GM18502 (cell line): ENCODE measurements around the gene LPIN1.
"Not testable (repeated sequence)": the region's sequence is repeated elsewhere in the genome, so short reads cannot be mapped to it uniquely, and the experiment has no call there.

Source experiments
- ATAC-seq: cut with Tn5 transposase; IDR thresholded peaks from one replicate; pipeline ENCODE4 v1.9.1; 2021; ENCODE audit warnings: mild to moderate bottlenecking; ENCODE audit not compliant: unreplicated experiment, poor library complexity

LPIN1 gene

DNA sequence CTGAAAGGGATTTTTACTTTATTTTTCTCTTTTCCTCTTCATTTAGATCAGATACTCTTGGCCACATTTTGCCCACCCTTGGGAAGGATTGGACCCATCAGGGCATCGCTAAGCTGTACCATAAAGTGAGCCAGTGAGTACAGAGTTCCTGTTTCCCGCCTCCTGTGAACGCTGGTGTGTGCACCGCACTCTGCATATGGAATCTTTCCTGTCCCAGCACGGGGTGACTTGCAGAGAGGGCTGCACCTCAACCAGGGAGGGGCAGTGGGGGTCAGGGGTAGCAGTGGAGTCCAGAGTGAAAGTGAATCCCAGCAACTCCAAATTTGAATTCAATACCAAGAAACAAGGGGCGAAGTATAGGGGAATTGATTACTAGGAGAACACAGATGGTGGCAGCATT, 58.6 kb downstream of the LPIN1 start:
- ATAC-seq, result no peak

DNA sequence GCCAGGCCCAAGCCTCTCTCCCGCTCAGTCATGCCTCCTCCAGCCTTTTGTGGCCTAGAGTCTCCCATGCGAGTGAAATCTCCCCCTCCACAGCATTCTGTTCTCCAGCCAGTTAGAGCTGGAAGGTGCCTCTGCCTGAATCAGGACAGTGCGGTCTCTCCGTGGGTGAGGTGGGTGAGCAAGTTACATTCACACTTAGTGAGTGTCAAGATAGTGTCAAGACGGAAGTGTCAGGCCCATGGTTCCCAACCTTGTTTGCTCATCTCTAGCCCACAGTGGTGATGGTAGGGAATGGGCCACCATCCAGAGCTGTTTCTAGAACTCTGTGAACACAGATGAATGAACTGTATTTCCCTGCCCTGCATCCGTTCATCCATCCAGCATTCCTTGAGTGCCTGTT, 59.5 kb downstream of the LPIN1 start:
- no peak for ATAC-seq

DNA sequence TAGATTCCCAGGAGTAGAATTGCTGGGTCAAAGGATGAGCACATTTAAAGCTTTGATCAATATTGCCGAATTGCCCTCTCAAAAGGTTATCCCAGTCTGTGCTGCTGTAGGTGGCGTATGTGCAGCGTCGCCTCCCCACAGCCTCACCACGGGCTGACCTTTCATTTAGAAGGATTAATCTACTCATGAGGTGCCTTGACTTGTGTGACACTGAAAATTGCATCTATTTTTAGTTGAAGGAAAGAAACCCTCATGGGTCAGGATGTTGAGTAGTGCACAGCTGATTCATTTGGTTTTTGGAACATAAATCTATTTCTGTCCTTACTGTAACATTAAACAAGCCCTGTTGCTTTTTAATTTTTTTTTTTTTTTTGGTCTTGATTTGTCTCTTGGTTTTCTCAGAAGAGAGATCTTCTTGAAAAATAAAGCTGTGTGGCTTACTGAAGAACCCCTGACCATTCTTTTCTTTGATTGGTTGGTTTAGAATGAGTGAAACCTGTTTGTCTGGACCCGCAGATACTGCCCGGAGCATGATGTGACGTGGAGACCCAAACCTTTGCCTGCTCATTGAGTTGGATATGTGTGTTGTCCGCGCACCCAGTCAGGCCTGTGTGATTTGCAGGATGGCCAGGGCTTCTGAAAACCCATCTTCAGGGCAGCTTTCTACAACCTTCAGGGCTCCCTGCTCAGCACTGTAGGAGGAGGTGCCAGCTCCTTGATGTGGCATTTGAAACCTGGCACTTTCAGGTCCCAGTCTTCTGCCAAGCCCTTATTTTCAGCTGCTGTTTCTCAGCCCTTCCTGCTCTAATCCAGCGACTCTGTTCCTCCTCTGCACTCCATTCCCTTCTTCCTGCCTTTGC, 61.0 kb downstream of the LPIN1 start:
- ATAC-seq, result no peak

DNA sequence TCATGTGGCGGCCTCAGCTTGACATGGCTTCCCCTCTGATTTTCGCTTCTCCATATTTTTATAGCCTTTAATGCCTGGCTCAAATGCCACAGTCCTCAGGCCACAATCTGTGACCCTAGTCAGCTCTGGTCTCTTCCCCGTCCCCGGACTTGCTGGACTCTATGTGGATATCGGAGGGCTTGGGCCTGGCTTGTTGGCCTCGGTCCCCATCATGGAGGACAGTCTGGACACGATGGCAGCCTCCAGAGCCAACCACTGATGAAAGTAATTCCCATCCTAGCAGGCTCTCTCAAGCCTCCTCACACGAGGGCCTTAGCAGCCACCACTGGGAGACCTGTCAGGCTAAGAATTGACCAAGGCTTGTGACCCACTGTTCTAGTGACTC, 61.6 kb downstream of the LPIN1 start:
- no peak for ATAC-seq

DNA sequence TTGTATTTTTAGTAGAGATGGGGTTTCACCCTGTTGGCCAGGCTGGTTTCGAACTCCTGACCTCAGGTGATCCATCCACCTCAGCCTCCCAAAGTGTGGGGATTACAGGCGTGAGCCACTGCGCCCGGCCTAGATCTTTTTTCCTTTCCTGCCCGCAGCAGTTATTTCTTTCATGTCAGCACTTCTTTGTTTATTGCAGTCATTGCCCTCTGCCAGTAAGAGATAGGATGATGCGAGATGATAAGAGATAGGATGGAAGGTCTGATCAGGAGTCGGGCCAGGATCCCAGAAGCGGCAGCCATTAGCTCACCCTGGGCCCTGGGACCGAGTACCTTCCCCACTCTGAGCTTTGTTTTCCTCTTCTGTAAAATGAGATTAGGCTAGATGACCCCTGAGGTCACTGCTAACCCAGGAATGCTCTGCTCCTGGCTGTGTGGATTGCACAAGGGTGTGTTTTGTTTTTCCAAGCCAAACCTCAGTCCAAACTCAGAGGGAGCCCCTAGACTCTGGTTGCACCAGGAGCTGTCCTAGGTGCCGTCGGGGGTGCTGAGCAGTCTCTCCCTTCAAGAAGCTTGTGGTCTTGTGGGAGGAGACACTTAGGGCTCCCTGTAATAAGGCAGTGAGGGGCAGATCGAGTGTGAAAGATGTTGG, 63.3 kb downstream of the LPIN1 start:
- ATAC-seq, result no peak

DNA sequence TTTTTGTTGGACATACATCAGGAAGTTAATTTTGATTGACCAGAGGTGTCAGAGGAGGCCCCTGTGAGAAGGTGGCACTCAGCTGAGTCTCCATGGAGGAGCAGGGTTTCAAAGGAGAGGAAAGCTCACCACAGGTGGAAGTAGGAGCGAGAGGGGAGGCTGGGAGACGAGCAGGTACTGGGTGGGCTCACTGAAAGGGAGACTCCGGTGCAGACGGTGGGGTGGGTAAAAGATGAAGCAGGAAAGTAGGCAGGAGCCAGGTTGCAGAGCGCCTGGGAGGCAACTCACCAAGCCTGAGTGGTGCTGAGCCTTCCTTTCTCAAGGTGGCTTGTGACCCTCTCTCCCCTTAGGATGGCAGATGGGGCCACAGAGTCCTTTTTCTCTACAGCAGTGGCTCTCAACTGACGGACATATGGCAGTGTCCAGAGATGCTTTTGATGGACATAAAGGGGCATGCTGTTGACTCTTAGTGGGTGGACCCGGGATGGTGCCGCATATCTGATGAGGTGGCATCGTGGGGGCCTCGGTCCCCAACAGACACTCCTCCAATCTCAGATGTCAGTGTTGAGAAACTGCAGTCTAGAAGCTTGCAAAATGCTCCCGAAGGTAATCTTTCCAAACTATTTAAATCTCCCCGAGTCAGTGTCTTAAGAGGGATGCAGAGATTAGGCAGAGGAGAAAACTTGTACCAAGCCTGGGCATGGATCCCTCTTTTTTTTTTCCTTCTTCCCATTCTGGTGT, 64.0 kb downstream of the LPIN1 start:
- no peak for ATAC-seq

DNA sequence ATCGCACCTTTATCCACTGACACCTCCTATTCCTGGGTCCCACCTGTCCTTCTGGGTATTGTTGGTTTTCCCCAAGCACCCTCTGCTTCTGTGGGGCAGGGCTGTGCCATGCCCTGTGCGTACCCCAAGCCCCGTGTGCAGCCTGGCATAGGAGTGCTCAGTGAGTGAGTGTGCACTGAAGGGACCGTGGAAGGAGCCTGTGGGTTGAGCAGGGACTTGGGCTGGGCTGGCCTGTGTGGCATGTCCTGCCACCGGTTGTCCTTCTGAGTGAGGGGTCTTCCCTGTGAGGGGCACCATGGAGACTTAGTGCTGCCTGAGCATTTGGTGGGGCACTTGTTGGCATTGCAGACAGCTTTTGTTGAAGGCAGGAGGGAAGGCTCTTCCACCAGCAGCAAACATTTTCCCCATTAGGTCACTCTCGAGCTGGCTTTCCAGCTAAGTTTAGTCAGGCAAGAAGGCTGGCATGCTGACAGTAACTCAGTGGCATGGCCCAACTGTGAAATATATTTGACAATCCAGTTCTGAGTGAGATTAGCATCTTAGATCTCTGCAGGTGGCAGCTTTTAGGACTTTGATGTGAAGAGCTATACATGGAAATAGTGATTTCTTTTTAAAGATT, 64.7 kb downstream of the LPIN1 start:
- ATAC-seq, result no peak

DNA sequence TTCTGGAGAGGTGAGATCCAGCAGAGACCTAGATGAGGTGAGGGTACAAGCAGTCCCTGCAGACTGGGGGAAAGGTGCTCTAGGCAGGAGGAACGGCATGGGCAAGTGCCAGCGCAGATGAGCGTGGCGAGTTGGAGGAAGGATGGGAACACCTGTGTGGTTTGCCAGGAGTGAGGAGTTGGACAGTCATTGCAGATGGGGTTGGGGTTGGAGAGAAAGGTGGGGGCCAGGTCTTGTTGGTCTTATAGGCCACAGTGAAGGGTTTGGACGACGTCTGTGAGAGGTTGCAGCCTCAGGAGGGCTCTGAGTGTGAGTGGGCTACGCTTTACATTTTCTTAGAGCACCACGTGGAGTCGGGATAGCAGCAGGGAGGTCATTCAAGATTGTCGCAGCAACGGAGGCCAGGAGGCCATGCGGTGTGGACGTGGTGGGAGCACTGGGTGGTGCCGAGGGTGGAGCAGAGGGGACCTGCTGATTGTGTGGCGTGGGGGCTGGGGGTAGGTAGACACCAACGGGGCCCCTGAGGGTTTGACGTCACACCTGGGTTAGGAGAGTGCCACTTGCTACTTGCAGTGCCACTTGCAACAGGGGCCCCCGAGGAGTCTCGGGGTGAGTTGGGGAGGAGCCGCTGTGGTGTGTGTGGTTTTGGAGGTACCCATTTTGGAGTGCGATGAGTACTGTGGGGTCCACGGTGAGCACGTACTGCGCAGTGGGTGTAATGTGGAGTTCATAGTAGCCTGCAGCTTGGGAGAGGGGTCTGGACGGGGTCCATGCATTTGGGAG, 66.2 kb downstream of the LPIN1 start:
- ATAC-seq, result no peak

DNA sequence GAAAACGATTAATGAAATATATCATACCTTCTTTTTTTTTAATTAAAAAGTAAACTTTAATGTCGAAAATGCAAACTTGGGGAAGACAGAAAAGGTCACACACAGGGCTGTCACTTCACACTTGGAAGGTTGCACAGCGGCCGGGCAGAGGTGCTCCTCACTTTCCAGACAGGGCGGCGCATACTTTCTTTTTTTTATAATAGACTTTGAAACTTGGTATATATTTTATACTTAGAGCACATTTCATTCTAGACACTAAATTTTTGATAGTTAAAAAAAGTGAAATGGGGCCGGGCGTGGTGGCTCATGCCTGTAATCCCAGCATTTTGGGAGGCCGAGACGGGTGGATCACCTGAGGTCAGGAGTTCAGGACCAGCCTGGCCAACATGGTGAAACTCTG, 66.9 kb downstream of the LPIN1 start:
- not testable (repeated sequence) for ATAC-seq

DNA sequence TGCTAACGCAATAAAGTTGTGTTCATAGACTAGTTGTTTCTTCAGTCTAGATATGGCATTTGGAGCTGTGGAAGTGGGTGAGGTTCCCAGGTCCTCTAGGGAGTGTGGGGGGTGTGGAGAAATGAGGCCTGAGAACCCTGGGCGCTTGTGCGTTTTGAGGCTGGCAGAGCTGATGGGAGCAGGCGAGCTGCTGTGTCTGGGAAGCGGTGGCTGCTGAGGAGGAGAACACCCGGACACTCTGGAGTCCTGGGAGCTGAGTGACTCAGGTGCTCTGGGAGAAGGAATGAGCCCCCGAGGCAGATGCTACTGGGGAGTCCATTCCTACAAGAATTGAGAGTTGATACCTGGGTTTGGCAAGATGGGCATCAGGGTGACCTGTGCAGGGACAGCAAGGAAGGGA, 67.5 kb downstream of the LPIN1 start:
- no peak for ATAC-seq

DNA sequence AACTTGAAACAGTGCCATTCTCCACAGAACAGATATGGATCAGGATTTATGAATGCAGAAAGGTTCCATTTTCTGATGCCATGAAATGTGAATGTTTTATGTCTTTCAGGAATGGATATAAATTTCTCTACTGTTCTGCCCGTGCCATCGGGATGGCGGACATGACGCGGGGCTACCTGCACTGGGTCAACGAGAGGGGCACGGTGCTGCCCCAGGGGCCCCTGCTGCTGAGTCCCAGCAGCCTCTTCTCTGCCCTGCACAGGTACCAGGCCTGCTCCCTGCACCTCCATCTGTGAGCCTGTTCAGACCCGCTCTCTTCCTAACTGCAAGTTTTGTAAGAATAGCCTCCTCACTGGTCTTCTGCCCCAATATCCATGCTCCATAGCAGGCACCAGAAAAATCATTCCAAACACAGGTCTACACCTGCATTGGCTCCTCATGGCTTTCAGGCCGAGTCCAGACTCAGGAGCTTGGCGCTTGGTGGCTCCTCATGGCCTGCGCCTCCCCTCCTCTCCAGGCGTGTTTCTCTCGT, 68.6 kb downstream of the LPIN1 start:
- ATAC-seq, result no peak

DNA sequence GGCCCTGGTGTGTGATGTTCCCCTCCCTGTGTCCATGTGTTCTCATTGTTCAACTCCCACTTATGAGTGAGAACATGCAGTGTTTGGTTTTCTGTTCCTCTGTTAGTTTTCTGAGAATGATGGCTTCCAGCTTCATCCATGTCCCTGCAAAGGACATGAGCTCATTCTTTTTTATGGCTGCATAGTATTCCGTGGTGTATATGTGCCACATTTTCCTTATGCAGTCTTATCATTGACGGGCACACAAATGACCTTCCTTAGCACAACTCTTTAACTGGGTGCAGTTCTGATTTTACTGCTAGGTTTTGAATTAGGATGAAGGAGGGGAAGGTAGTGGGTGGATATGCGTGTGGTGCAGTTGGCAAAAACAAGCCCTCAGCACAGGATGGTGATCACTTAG, 70.5 kb downstream of the LPIN1 start:
- ATAC-seq, result not testable (repeated sequence)

DNA sequence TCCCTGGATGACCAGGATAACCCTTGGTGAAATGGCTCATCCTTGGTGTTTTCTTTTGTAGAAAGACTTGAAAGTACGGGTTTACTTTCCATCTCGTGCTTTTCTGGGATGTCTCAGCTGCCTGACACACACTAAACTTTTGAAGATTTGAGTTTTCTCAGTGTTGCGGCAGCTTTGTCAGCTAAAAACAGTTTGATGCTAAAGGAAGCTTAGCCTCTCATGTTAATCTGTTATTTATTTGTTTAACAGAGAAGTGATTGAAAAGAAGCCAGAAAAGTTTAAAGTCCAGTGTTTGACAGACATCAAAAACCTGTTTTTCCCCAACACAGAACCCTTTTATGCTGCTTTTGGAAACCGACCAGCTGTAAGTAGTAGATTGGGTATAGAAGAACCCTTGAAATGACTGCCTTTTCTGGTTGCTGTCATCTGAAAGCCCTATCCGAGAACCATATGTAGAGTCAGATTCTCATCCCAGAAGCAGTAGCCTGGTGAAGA, 72.8 kb downstream of the LPIN1 start:
- no peak for ATAC-seq

DNA sequence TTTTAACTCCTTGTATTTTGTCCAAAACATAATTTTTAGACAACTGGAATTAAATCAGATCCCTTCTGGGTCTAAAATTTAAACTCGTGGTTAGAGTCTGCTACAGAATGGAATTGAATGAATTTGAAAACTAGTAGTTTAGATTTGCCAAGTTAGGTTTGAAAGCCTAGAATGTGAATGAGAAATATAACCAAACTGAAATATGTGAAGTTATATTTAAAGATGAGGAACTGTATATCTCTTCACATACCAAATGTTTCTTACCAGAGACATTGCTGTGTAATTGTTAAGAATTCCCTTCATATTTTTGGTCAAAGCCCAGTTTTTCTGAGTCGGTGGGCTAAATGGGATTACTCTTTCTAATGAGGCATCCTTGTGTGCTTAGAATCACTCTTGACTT, 74.2 kb downstream of the LPIN1 start:
- no peak for ATAC-seq

DNA sequence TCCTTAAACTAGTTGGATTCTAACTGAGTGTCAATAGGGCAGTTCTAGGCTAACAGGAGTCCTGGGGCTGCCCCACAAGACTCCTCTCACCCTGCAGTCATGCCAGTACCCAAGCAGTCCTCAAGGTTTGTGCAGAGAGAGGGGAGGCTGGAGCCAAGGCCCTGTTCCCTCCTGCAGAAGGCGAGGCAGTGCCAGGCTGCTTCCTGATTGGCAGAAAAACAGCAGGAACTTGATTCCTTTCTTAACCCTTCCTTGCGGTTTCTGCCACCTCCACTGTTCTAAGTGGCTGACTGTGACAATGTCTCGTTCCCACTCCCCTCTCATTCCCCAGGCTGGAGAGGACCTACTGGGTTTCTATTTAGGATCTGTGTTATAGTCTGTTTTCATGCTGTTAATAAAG, 75.3 kb downstream of the LPIN1 start:
- ATAC-seq, result no peak

DNA sequence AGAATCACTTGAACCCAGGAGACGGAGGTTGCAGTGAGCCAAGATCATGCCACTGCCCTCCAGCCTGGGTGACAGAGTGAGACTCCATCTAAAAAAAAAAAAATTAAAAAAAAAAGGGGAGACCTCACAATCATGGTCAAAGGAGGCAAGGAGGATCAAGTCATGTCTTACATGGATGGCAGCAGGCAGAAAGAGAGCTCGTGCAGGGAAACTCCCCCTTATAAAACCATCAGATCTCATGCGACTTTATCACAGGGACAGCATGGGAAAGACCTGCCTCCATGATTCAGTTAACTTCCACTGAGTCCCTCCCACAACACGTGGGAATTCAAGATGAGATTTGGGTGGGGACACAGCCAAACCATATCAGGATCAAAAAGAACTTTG, 75.9 kb downstream of the LPIN1 start:
- not testable (repeated sequence) for ATAC-seq

DNA sequence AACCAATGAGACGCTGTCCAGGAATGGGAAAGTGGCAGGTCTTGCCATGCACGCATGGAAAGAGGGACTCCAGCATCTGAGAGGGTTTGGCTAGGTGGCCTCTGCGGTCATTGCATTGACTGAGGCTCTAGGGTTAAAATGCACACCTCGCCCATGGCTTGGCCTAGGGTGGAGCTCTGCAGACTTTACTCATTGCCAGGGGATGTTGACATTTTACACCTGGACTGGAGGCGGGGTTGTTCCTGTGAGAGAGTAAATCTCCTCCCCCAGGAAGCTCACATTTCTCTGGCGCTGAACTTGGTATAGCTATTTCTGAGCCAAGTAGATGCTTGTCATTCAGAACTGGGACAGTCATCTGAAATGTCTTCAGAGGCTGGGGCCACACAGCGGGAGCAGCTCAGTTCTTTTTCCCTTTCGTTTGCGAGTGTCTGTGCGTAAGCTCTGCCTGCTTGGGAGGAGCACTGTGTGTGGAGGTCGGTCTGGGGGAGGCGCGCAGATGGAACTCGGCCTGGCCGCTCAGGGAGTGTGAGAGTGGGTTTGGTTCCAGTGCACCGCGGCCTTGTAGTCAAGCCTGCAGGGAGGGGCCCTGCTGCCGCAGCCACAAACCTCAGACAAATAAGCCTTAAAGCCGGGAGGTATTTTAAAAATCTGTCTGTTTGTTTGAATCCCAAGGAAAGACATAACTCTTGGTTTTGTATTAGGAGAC, 76.5 kb downstream of the LPIN1 start:
- ATAC-seq, result no peak

DNA sequence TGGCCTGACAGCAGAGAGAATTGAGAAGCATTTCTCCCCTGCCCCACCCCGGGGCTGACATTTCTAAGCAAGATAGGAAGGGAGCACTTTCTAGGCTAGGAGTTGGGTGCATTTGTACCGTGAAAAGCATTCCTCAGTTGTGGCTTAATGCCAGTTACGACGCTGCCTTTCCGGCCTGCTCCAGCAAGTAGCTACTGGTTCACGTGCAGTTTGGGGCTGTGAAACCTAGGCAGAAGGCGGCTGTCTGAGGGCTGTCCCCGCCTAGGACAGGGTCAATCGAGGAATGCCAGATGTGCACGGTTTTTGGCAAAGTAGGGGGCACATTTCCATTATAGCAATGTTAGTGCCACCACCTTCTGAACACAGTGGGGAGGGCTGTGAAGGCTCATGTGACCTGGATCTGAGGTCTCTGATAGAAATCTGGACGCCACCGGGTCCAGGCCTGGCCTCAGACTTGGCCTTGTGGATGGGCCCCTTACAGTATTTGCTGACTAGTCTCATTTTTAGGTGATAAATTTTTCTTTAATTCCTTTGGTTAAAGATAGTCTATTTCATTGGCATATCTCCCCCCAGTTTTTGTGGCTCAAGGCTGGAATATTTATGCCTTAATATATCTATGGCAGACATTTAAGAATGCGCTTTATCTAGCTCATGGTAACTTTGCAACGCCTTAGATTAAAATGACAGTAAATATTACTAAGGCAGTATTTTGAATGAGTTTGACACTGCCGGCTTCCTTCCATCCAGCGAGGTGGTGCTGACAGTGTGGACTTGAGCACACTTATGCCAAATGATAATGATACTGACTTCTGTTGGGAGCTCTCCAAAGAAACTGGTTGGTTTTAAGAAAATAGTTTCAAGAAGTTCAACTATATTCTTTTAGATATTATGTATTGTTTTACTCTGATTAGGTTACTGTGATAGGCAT, 78.7 kb downstream of the LPIN1 start:
- ATAC-seq, result no peak
